ENCODE measurements around the gene CREB3L2.

DNA sequence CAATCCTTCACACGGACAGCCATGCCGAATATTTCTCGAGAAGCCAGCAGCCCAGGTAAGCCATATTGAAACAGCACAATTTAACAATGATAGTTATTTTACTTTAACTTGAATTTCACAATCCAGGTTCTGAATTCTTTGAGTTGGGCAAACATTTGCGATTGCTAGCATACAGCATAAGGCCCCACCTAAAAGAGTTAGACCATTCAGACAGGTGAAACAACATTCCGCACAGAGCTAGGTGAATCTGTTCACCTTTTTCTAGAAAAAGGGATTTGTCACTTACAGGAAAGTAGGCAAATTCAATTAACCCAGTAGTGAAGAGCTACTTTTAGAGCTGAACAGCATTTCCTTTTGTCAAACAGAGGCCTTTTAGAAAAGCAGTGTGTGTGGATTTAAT lies 45.3 kb downstream of the CREB3L2 start:
- TF ChIP-seq POLR2A (IDR thresholded peaks at IDR 0.05) (no peak), EP300 (IDR thresholded peaks at IDR 0.05) (no peak)
- TF ChIP-seq, protein P1, sequence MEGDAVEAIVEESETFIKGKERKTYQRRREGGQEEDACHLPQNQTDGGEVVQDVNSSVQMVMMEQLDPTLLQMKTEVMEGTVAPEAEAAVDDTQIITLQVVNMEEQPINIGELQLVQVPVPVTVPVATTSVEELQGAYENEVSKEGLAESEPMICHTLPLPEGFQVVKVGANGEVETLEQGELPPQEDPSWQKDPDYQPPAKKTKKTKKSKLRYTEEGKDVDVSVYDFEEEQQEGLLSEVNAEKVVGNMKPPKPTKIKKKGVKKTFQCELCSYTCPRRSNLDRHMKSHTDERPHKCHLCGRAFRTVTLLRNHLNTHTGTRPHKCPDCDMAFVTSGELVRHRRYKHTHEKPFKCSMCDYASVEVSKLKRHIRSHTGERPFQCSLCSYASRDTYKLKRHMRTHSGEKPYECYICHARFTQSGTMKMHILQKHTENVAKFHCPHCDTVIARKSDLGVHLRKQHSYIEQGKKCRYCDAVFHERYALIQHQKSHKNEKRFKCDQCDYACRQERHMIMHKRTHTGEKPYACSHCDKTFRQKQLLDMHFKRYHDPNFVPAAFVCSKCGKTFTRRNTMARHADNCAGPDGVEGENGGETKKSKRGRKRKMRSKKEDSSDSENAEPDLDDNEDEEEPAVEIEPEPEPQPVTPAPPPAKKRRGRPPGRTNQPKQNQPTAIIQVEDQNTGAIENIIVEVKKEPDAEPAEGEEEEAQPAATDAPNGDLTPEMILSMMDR (IDR thresholded peaks at IDR 0.05) = no peak

Data from ovary (tissue), 3 donors.